Caco-2 (cell line): Measurements from ENCODE around the gene ZFR2. TPM values are rescaled to one million over a fixed set of nuclear protein-coding genes. Genes with fewer than 3 reads are reported as not detected.

Experiments
- BruUV-seq: library from RNA; stranded (reverse); fragments of 400-500 nt; replicated peaks from 2 replicates; lab custom pipeline; 2021; lab: Mats Ljungman, UMichigan
- CTCF ChIA-PET: fragments of 300-600 bp; sonication (Branson Sonifier 250); formaldehyde crosslinking; loops from one replicate; lab custom pipeline; 2022; ENCODE audit warnings: antibody characterized with exemption; lab: Charles Lee
- POLR2A ChIA-PET: fragments of 300-600 bp; sonication (Branson Sonifier 250); formaldehyde crosslinking; loops from one replicate; lab custom pipeline; 2022; ENCODE audit warnings: antibody characterized with exemption; lab: Charles Lee
- DNase-seq, 2 experiments: peaks; one replicate each; pipeline versions ENCODE4 v3.0.0 to v3.0.0-alpha.2; 2020 to 2022
- H3K27me3 ChIP-seq: replicated peaks from 2 replicates; pipeline ENCODE4 v1.6.0; 2011; ENCODE audit warnings: low read length; ENCODE audit not compliant: control insufficient read depth, insufficient read depth
- H3K36me3 ChIP-seq: 2 replicates; pipeline ENCODE4 v1.5.1; 2011; ENCODE audit warnings: low read length; ENCODE audit not compliant: control insufficient read depth, insufficient read depth
- H3K4me1 ChIP-seq: fragments of 250-450 bp; sonication (Bioruptor Pico); 2 replicates; pipeline ENCODE4 v1.5.1; 2020; ENCODE audit warnings: mild to moderate bottlenecking
- H3K4me3 ChIP-seq: 2 replicates; pipeline ENCODE4 v1.5.1; 2011; ENCODE audit warnings: low read depth, mild to moderate bottlenecking, control low read depth, low read length
- H3K9me3 ChIP-seq: fragments of 250-450 bp; sonication (Bioruptor Pico); 2 replicates; pipeline ENCODE4 v1.5.1; 2020; ENCODE audit warnings: mild to moderate bottlenecking, moderate library complexity
- H3K27ac Mint-ChIP-seq: one replicate; pipeline ENCODE4 v1.8.0; 2022; ENCODE audit warnings: mixed read lengths; ENCODE audit not compliant: unreplicated experiment
- H3K27me3 Mint-ChIP-seq: one replicate; pipeline ENCODE4 v1.8.0; 2022; ENCODE audit warnings: mixed read lengths; ENCODE audit not compliant: insufficient read depth, unreplicated experiment
- H3K36me3 Mint-ChIP-seq: one replicate; pipeline ENCODE4 v1.8.0; 2022; ENCODE audit warnings: mild to moderate bottlenecking, mixed read lengths; ENCODE audit not compliant: insufficient read depth, unreplicated experiment
- H3K4me1 Mint-ChIP-seq: one replicate; pipeline ENCODE4 v1.8.0; 2022; ENCODE audit warnings: low read depth, mixed read lengths; ENCODE audit not compliant: unreplicated experiment
- H3K4me3 Mint-ChIP-seq: one replicate; pipeline ENCODE4 v1.8.0; 2022; ENCODE audit warnings: mild to moderate bottlenecking, moderate library complexity, mixed read lengths; ENCODE audit not compliant: unreplicated experiment
- H3K9me3 Mint-ChIP-seq: one replicate; pipeline ENCODE4 v1.8.0; 2022; ENCODE audit warnings: mixed read lengths; ENCODE audit not compliant: unreplicated experiment
- intact Hi-C: fragments of 100-400 bp; cut with micrococcal nuclease; formaldehyde crosslinking; loops from one replicate; pipeline ENCODE4 v1.10.0; 2022; ENCODE audit not compliant: unreplicated experiment
- total RNA-seq: library from RNA; stranded (reverse); gene quantifications from 2 replicates; pipeline ENCODE4 v1.2.3, GENCODE V29; 2022
- TF ChIP-seq, protein P1 (sequence below), 2 experiments: fragments of 200-600 bp in 1 of 2; IDR thresholded peaks; 1 replicate in 1 of 2; 2 replicates in 1 of 2; pipeline versions ENCODE4 v1.5.1 to v1.8.0; 2011 to 2022; ENCODE audit warnings: antibody characterized with exemption in 1 of 2, control low read depth in 1 of 2, inconsistent platforms in 1 of 2, low read depth in 1 of 2, low read length in 1 of 2, mild to moderate bottlenecking in 1 of 2, moderate library complexity in 1 of 2; ENCODE audit not compliant: insufficient read depth in 1 of 2, severe bottlenecking in 1 of 2, unreplicated experiment in 1 of 2

Gene ZFR2
- total RNA-seq, 1 experiment from 2014 or later = not detected

DNA sequence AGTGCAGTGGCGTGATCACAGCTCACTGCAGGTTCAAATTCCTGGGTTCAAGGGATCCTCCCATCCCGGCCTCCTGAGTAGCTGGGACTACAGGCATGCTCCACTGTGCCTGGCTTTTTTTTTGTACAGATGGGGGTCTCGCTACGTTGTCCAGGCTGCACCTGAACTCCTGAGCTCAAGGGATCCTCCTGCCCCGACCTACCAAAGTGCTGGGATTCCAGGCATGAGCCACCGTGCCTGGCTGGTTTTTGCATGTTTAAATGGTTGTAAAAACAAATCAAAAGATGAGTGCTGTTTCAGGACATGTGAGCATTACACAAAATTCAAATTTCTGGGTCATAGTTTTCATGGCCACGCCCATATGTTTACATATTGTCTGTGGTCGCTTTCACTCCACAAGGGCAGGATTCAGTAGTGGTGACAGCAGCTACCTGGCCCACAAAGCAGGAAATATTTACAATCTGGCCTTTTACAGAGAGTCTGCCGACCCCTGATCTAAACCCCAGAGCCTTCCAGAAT, 88.0 kb downstream of the ZFR2 start:
- CTCF ChIA-PET = no interaction called here
- Histone ChIP-seq H3K9me3 (peaks cover 19% of the 10 kb centered on the region; the same call in 1 of the 2 replicates), H3K4me1 (no peaks in the 10 kb centered on the region), H3K27me3 (no peaks in the 10 kb centered on the region), H3K4me3 (no peak overlapping the region), H3K36me3 (no peaks in the 10 kb centered on the region)
- TF ChIP-seq, protein P1, sequence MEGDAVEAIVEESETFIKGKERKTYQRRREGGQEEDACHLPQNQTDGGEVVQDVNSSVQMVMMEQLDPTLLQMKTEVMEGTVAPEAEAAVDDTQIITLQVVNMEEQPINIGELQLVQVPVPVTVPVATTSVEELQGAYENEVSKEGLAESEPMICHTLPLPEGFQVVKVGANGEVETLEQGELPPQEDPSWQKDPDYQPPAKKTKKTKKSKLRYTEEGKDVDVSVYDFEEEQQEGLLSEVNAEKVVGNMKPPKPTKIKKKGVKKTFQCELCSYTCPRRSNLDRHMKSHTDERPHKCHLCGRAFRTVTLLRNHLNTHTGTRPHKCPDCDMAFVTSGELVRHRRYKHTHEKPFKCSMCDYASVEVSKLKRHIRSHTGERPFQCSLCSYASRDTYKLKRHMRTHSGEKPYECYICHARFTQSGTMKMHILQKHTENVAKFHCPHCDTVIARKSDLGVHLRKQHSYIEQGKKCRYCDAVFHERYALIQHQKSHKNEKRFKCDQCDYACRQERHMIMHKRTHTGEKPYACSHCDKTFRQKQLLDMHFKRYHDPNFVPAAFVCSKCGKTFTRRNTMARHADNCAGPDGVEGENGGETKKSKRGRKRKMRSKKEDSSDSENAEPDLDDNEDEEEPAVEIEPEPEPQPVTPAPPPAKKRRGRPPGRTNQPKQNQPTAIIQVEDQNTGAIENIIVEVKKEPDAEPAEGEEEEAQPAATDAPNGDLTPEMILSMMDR (IDR thresholded peaks at IDR 0.05; ENCODE audit: insufficient read depth in 1 of 2, low read depth in 1 of 2, low read length in 1 of 2, severe bottlenecking in 1 of 2, unreplicated experiment in 1 of 2) = no peak
- Mint-ChIP-seq H3K9me3 (peaks cover 11% of the 10 kb centered on the region), H3K27ac (no peak overlapping the region), H3K27me3 (no peaks in the 10 kb centered on the region), H3K36me3 (no peaks in the 10 kb centered on the region), H3K4me1 (no peaks in the 10 kb centered on the region), H3K4me3 (no peak overlapping the region)
- intact Hi-C loops = no loop called here
- no TSS peak for BruUV-seq
- no peak for DNase-seq
- POLR2A ChIA-PET = interaction anchor here (1.1 kb wide), 1 partner anchor 18 kb away, joined by 3 read pairs; the partner anchor contains the start of gene MRPL54

DNA sequence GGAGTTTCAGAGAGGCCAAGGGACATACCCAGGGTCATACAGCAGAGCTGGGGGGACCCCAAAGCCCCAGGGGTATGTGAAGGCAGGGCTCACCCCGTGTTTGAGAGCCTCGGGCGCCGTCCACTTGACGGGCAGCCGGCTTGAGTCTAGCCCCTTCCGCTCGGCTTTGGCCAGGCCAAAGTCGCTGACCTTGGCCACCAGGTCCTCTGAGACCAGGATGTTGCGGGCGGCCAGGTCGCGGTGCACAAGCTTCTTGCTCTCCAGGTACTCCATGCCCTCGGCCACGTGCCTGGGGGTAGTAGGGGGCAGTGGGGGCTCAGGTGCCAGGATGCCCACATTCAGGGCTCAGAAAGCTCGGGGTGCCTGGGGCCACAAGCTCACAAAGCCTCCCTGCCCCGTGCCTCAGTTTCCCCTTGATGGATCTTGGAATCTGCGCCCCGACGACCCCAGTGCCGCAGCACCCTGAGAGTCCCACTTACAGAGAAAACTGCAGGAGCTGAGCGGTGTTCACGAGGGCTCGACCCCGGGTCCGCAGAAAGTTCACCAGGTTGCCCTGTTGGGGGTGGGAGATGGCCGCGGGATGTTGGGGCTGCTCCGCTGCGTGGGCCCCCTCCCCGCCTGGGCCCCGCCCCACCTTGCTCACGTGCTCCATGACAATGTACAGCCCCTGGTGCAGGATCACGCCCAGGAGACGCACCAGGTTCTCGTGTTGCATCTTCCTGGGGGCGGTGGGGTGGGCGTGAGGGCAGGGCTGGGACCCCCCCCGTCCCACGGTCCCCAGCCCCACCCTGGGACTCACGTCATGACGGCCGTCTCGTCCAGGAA, 89.7 kb downstream of the ZFR2 start:
- Mint-ChIP-seq H3K4me1 (no peaks in the 10 kb centered on the region), H3K36me3 (no peaks in the 10 kb centered on the region), H3K27me3 (no peaks in the 10 kb centered on the region), H3K4me3 (no peak overlapping the region), H3K27ac (no peak overlapping the region), H3K9me3 (peaks cover 11% of the 10 kb centered on the region)
- TF ChIP-seq, protein P1 (IDR thresholded peaks at IDR 0.05; ENCODE audit: insufficient read depth in 1 of 2, low read depth in 1 of 2, low read length in 1 of 2, severe bottlenecking in 1 of 2, unreplicated experiment in 1 of 2) = no peak
- Histone ChIP-seq H3K27me3 (no peaks in the 10 kb centered on the region), H3K4me1 (no peaks in the 10 kb centered on the region), H3K36me3 (no peaks in the 10 kb centered on the region), H3K9me3 (peaks cover 19% of the 10 kb centered on the region; the same call in 1 of the 2 replicates), H3K4me3 (no peak overlapping the region)
- CTCF ChIA-PET = no interaction called here
- no peak for DNase-seq
- no TSS peak for BruUV-seq
- intact Hi-C loops = no loop called here
- POLR2A ChIA-PET = no interaction called here

DNA sequence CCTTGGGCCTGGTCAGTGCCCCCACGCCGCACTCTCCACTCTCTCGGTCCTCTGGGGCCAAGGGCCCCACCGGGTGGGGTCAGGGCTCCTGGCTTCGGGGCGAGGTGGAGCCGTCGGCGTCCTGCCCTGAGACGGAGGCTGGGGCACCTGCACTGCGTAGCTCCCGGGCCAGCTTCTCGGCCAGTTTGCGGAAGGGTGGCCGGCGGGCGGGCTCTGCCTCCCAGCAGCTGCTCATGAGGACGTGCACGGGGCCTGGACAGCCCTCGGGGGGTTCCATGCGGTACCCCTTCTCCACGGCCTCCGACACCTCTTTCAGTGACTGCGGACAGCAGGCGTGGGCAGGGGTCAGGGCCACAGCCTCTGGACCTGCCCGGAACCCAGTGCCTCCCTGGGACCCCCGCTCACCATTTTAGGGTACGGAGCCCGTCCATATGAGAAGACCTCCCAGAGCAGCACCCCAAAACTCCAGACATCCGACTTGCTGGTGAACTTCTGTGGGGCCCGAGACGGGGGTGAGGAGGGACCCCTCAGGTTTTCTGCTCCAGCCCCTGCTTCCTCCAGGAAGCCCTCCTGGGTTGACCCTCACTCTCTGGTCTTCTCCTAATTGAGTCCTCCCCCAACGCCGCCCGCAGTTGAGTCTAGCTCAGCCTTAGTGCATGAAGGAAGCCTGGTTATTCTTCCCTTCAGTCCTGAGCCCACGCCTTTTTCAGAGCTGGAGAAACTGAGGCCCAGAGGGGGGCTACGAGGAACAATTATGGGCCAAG, 90.6 kb downstream of the ZFR2 start:
- no peaks in the 10 kb centered on the region for H3K27me3 ChIP-seq
- intact Hi-C loops = no loop called here
- Mint-ChIP-seq H3K9me3 (peaks cover 11% of the 10 kb centered on the region), H3K27ac (no peak overlapping the region), H3K4me3 (no peak overlapping the region), H3K36me3 (no peaks in the 10 kb centered on the region), H3K27me3 (no peaks in the 10 kb centered on the region), H3K4me1 (no peaks in the 10 kb centered on the region)
- CTCF ChIA-PET = no interaction called here
- POLR2A ChIA-PET = no interaction called here
- TF ChIP-seq, protein P1 (IDR thresholded peaks at IDR 0.05; ENCODE audit: insufficient read depth in 1 of 2, low read depth in 1 of 2, low read length in 1 of 2, severe bottlenecking in 1 of 2, unreplicated experiment in 1 of 2) = no peak
- peaks cover 19% of the 10 kb centered on the region; the same call in 1 of the 2 replicates for H3K9me3 ChIP-seq
- H3K4me1 ChIP-seq = no peaks in the 10 kb centered on the region
- no peaks in the 10 kb centered on the region for H3K36me3 ChIP-seq
- H3K4me3 ChIP-seq = no peak overlapping the region
- no peak for DNase-seq
- BruUV-seq = no TSS peak
